ENCODE results near the gene GAS2L1.

The GAS2L1 gene

GRCh38 chr22:29336751-29337490 lies 30.5 kb downstream of the GAS2L1 start:
- DNase-seq, result no peak
- TF ChIP-seq CTCF (IDR thresholded peaks at IDR 0.05; ENCODE audit: low read depth, low read length, missing control alignments), result no peak
- in situ Hi-C loops (cut with HindIII; ENCODE audit: low pct_ligation_motif_present, low sequenced_read_pairs), result no loop called here
- H3K36me3 ChIP-seq (replicated peaks), result peaks cover 57% of the 10 kb centered on the region
- no peak overlapping the region for H3K27ac ChIP-seq
- H3K27me3 ChIP-seq (replicated peaks), result no peaks in the 10 kb centered on the region
- H3K4me3 ChIP-seq (ENCODE audit: low read depth, low read length), result no peak overlapping the region

GRCh38 chr22:29337631-29338284 lies 31.3 kb downstream of the GAS2L1 start:
- Histone ChIP-seq H3K27ac (no peak overlapping the region), H3K4me3 (ENCODE audit: low read depth, low read length) (no peak overlapping the region), H3K27me3 (replicated peaks) (no peaks in the 10 kb centered on the region), H3K36me3 (replicated peaks) (peaks cover 55% of the 10 kb centered on the region)
- in situ Hi-C loops (cut with HindIII; ENCODE audit: low pct_ligation_motif_present, low sequenced_read_pairs), result no loop called here
- DNase-seq, result no peak
- TF ChIP-seq CTCF (IDR thresholded peaks at IDR 0.05; ENCODE audit: low read depth, low read length, missing control alignments), result no peak

- no peak for TF ChIP-seq CTCF (IDR thresholded peaks at IDR 0.05; ENCODE audit: low read depth, low read length, missing control alignments)
- H3K4me3 ChIP-seq (ENCODE audit: low read depth, low read length), result no peak overlapping the region
- H3K36me3 ChIP-seq (replicated peaks), result peaks cover 55% of the 10 kb centered on the region
- no peak overlapping the region for H3K27ac ChIP-seq
- H3K27me3 ChIP-seq (replicated peaks), result no peaks in the 10 kb centered on the region
- DNase-seq, result no peak
- in situ Hi-C loops (cut with HindIII; ENCODE audit: low pct_ligation_motif_present, low sequenced_read_pairs), result no loop called here
Observed at GRCh38 chr22:29338398-29338797, 31.9 kb downstream of the GAS2L1 start.

GRCh38 chr22:29339381-29340235 lies 33.2 kb downstream of the GAS2L1 start:
- Histone ChIP-seq H3K4me3 (ENCODE audit: low read depth, low read length) (no peak overlapping the region), H3K27ac (no peak overlapping the region), H3K36me3 (replicated peaks) (peaks cover 55% of the 10 kb centered on the region), H3K27me3 (replicated peaks) (no peaks in the 10 kb centered on the region)
- DNase-seq, result no peak
- in situ Hi-C loops (cut with HindIII; ENCODE audit: low pct_ligation_motif_present, low sequenced_read_pairs), result no loop called here
- no peak for TF ChIP-seq CTCF (IDR thresholded peaks at IDR 0.05; ENCODE audit: low read depth, low read length, missing control alignments)

GRCh38 chr22:29340566-29340965 lies 34.1 kb downstream of the GAS2L1 start:
- DNase-seq, result no peak
- H3K27me3 ChIP-seq (replicated peaks), result no peaks in the 10 kb centered on the region
- no peak overlapping the region for H3K4me3 ChIP-seq (ENCODE audit: low read depth, low read length)
- TF ChIP-seq CTCF (IDR thresholded peaks at IDR 0.05; ENCODE audit: low read depth, low read length, missing control alignments), result no peak
- in situ Hi-C loops (cut with HindIII; ENCODE audit: low pct_ligation_motif_present, low sequenced_read_pairs), result no loop called here
- H3K27ac ChIP-seq, result no peak overlapping the region
- H3K36me3 ChIP-seq (replicated peaks), result peaks cover 55% of the 10 kb centered on the region

All from brain microvascular endothelial cell (primary cell).